HG03064 (cell line): ENCODE results near the gene ROS1.
"Not testable (repeated sequence)": the region's sequence is repeated elsewhere in the genome, so short reads cannot be mapped to it uniquely, and the experiment has no call there.

Source experiments
- ATAC-seq: cut with Tn5 transposase; IDR thresholded peaks from one replicate; pipeline ENCODE4 v1.9.1; 2021; ENCODE audit warnings: low read depth; ENCODE audit not compliant: unreplicated experiment

The ROS1 gene

DNA sequence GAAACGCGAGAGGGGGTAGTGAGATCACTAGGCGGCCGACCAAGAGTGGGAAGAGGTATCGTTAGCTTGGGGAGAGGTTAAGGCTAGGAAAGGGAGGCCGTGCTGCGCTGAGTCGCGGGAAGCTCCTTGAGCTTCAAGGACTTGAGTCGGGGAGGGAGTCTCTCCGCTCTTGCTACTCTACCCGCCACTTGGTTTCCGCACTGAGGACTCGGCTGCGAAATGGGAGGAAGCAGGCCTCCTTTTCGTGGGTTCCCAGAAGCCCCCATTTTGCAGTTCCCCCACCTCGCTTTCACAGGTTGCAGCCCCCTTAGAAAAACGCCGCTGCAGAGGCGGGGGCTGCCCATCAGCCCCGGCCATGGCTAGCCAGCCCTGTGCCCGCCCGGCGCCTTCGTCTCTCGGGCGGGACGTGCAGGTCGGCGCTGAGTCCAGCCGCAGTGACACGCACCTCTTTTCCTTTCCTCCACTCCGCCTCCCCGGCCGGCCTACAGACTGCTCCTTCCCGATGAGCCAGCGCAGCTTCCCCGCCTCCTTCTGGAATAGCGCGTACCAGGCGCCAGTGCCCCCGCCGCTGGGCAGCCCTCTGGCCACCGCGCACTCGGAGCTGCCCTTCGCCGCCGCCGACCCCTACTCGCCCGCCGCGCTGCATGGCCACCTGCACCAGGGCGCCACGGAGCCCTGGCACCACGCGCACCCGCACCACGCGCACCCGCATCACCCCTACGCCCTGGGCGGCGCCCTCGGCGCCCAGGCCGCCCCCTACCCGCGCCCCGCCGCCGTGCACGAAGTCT, 155.5 kb downstream of the ROS1 start:
- ATAC-seq, result no peak

DNA sequence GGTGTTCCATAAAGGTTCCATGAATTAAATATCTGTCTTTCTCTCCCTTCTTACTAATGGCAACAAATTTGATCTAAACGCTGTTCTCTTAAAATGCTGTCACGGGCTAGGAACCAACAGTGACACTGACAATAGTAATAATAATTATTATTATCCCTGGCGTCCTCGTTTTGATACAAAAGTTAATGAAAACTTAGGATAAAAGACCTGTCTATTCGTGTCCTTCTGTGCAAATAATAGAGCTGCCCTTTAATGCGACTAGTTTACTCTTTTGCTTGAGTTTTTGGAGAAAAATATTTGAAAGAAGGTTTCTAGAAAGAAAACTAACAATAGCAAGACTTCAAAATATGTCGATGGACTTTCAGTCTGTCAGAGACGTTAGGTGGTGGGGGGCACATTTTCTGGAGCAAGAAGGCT, 156.1 kb downstream of the ROS1 start:
- ATAC-seq, result no peak

DNA sequence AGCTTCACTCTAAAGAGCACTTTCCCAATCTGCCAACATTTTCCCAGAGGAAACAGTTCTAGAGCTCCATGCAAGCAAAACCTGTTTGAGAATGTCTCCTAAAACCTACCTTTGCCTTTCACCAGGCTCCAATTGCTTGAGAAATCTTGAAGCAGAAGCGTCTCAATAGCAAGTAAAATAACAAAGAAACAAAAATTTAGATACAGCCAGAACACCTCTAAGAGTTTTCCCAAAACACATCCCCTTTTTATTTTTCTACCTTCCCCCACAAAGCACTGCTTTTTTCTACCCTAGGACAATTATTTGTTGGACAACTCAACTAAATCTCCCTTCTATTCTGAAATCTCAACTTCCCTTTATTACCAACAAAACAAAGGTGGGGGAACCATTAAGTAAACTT, 156.8 kb downstream of the ROS1 start:
- ATAC-seq, result no peak

DNA sequence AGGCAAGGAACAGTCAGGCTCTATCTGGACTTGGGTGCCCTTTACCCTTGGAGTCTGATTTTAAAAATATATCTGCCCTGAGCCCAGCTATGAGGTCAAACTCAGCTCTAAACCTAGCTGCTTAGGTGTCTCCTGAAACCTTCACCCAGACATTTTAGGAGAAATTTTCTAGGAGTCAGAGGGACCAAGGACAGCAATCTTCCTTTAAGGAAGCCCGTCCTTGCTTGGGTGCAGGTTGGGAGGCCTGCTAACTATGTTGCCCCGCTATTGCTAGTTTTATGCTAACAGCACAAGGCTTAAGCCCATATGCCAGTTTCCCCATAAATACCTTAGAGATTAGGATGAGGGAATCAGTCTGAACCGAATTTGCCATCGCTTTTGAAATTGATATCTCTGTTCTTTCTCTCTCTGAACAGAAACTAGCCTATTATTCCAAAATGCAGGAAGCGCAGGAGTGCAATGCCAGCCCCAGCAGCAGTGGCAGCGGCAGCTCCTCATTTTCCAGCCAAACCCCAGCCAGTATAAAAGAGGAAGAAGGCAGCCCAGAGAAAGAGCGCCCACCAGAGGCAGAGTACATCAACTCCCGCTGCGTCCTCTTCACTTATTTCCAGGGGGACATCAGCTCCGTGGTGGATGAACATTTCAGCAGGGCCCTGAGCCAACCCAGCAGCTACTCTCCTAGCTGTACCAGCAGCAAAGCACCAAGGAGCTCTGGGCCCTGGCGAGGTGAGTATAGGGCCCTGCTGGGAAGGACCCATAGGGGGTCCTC, 157.8 kb downstream of the ROS1 start:
- ATAC-seq, result no peak

DNA sequence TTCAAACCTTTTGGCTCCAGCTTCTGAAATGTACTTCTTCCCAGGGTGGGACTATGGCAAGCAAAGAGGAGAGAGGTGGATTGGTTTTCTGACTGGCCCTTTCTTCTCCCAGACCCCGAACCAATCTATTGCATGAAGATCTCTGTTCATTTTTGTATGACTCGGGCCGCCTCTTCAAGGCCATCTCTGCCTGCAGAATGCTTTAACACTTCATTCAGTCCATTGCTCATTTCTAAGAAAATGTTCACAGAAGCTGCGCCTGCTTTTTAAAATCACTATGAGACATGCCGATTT, 158.7 kb downstream of the ROS1 start:
- no peak for ATAC-seq

DNA sequence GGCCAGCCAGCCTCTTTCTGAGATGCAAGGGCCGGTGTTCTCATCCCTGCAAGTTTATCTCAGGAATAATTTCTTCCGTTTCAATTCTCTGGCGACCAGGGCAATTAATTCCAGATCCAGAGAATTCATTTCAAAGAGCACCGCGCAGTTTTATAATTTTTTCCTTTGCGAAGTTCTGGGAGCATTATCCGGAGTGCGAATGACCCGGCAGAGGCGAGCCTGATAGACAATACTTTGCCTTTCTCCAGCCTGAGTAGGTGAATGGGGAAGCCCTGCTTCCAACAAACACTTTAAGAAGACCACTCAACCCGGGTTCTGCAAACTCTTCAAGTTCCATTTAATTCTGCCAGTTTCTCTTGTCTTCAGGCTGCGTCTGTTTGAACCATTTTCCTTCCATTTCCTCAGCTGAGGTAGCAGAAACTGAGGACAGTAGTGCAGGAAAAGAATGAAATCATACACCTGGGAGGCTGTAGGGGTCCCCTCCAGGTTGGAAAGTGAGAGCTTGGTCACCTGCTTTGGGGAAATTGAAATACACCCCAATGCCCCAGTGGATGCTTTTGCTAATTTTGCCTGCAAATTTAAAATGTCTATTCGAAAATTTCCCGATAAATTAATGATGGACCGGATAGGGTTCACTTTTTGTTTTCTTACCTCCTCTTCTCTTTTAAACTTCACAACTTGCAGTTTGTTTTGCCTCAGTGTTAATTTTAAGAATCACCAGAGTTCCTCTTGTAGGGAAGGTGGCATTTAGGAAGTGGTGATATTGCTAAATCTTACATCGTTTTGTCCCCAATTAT, 159.3 kb downstream of the ROS1 start:
- no peak for ATAC-seq

DNA sequence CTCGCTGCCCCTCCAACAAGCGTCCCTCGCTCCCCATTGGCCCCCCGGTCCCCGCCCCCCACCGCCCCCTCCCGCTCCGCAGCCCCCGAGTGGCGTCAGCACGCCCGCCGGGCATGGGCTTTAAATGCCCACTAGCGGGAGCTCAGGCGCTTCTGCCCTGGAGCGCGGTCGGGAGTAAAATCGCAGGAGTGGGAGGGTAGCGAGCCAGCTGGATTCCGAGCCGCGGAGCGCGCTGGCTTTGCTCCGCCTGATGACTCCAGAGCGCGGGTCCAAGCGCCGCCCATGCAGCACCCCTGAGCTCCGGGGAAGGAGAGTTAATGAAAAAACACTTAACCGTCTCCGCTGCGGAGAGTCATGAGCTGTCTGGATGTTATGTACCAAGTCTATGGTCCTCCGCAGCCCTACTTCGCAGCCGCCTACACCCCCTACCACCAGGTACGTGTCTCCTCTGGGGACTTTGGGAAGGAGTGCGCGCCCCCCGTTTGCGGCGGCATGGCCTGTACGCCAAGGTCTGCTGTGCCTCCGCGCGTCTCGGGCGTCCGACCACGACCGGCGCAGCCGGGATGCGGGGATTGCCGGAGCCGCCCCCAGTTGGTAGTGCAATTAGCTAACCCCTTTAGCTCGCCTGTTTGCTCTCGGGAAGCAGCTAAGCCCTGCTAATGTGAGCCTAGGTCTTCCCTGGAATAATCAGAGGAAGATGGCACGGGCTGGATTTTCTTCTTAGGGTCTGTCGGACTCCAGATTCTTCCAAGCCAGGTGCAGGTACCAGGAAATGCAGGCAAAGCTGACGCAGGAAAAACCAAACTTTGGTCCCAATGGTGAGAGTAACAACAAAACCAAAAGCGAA, 160.1 kb downstream of the ROS1 start, which contains the start of gene VGLL2:
Gene VGLL2 (plus strand): TSS at position 149 of the 847 bp plus-strand sequence. CDS start 206 bp downstream, at position 355.
- no peak for ATAC-seq

DNA sequence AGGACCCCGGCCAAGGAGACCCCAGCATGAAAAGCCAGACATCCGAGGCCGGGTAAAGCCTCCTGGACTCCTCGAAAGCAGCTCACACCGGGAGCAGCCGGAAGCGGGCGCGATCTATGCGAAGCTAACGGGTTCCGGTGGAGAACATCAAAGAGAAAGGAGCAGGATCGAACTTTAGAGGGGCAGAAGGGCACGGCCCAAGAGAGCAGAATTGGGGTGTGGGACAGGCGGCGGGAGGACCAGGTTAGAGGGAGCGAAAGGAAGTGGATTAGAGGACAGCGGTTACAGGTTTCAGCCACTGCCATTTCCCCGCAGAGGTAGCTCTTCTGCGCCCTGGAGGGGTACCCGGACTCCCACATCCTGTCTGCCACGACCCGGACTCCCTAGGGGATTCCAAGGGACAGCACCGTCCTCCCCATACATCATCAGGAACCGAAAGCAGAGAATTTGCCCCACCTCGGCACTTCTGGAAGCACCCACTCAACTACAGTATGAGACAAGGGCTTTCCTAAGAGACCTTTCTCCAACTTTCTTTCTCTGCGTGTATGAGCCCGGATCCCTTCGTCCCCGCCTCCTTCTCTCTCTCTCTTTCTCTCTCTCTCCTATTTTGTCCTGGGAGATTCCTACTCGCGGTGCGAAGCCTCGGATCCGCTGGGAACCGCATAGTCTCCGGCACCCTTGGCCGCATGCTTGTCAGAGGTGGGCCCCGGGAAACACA, 160.9 kb downstream of the ROS1 start:
- ATAC-seq, result no peak

DNA sequence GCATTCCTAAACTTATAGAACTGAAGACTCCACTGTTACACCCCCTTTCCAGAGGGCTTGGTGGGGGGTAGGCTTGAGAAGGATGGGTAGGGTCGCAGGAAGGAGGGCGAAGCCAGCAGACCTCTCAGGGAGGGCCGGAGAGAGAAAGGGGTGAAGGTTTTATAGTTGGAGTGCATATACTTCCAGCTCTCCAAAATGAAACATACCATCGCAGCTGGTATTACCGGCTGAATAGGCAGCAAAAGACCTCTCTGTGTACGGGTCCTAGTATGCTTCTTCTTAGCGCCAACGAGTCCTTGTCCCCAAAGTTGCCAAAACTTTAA, 161.4 kb downstream of the ROS1 start:
- no peak for ATAC-seq

DNA sequence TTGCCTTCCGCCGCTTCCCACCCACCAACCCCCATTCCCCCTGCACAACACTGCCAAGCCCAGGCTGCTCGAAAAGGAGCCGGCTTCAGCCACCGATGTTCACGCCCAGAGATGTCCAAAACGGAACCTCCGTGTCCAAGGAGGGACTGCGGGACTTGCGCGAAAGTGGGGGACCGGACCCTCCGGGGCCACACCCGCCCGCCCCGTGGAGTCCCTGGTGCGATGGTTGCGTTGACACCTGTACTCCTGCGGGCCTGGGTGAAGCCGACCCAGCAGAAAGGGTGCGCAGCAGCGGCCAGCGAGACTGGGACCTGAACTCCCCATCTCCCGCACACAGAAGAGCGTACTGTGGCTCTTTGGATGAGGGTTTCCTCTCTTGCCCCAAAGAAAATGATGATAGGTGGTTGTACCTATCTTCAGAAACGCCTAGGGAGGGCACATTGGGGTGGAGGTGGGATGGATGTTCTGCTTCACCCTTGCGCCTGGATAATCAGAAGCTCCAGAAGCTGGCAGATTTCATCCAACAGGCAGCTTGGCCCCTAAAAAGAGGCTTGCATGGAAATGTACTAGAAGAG, 162.3 kb downstream of the ROS1 start:
- ATAC-seq, result no peak

DNA sequence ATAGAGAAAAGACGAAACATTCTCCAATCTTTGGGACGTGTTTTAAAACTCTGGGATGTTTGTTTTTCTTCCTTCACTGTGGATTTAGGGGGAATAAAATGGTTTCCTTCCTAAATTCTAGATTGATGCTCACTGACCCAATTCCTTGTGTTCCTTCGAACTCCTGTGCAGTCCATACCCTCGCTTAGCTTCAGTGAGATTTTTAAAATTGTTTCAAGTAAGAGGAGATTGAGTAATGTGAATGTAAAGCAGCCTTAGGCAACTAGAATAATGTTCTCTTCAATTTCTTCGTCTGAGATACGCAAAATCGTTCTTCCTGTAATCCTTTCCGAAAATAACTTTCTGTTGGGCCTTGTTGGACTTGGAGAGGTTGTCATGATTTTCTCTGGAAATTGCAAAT, 162.9 kb downstream of the ROS1 start:
- ATAC-seq, result no peak

DNA sequence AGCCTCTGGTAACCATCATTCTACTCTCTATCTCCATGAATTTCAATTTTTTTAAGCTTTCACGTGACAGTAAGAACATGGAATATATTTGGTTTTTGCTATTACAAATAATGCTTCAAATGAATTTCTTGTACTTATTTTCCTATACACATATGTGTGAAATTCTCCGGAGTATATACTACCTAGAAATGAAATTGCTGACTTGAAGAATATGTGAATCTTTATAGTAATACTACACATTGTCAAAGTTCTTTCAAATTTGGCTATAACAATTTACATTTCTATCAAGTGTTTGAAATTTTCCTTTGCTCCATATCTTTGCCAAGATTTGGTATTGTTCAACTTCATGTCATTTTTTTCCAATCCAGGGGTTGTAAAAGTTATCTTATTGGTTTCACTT, 172.0 kb downstream of the ROS1 start:
- ATAC-seq, result no peak

DNA sequence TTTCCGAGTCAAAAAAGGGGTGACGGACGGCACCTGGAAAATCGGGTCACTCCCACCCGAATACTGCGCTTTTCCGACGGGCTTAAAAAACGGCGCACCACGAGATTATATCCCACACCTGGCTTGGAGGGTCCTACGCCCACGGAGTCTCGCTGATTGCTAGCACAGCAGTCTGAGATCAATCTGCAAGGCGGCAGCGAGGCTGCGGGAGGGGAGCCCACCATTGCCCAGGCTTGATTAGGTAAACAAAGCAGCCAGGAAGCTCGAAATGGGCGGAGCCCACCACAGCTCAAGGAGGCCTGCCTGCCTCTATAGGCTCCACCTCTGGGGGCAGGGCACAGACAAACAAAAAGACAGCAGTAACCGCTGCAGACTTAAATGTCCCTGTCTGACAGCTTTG, 180.8 kb downstream of the ROS1 start:
- not testable (repeated sequence) for ATAC-seq

DNA sequence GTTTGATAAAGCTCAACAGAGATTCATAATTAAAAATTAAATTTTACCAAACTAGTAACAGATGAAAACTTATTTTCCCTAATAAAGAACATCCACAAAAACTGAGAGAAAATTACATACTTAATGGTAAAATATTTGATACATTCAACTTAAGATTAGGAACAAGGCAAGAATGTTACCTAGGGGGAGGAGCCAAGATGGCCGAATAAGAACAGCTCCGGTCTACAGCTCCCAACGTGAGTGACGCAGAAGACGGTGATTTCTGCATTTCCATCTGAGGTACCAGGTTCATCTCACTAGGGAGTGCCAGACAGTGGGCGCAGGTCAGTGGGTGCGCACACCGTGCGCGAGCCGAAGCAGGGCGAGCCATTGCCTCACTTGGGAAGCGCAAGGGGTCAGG, 181.2 kb downstream of the ROS1 start:
- ATAC-seq, result not testable (repeated sequence)
